H54 (cell line): ENCODE measurements around the gene ADAMTS13.

ENCODE experiments used
- DNase-seq: peaks from one replicate; pipeline ENCODE4 v3.0.0; 2011; ENCODE audit warnings: low spot score, mixed read lengths; ENCODE audit not compliant: insufficient read length
- FAIRE-seq: peaks from 3 replicates; lab custom pipeline; 2011; peaks lifted over from hg19 to GRCh38; lab: Jason Lieb, UNC
- POLR2A ChIP-seq: IDR thresholded peaks from 2 replicates; pipeline ENCODE4 v1.6.1; 2011; ENCODE audit warnings: low read depth, mild to moderate bottlenecking, low read length

The ADAMTS13 gene

GRCh38 chr9:133424187-133424586, 2.0 kb downstream of the ADAMTS13 start:
- DNase-seq, result no peak
- FAIRE-seq, result no peak
- no peak for TF ChIP-seq POLR2A

- TF ChIP-seq POLR2A, result no peak
- no peak for FAIRE-seq
Observed at GRCh38 chr9:133425049-133425632, 3.0 kb downstream of the ADAMTS13 start.

GRCh38 chr9:133426011-133426410, 3.8 kb downstream of the ADAMTS13 start:
- FAIRE-seq, result no peak

More at GRCh38 chr9:133425049-133425632, 3.0 kb downstream of the ADAMTS13 start:
- no peak for DNase-seq

GRCh38 chr9:133427658-133428348, 5.6 kb downstream of the ADAMTS13 start:
- no peak for FAIRE-seq
- no peak for DNase-seq
- TF ChIP-seq POLR2A, result no peak

More at GRCh38 chr9:133426011-133426410, 3.8 kb downstream of the ADAMTS13 start:
- DNase-seq, result no peak
- no peak for TF ChIP-seq POLR2A

- no peak for TF ChIP-seq POLR2A
- FAIRE-seq, result no peak
- DNase-seq, result no peak
Observed at GRCh38 chr9:133428617-133429101, 6.5 kb downstream of the ADAMTS13 start.

GRCh38 chr9:133429214-133429613, 7.0 kb downstream of the ADAMTS13 start:
- DNase-seq (no peak), FAIRE-seq (no peak)
- no peak for TF ChIP-seq POLR2A

- TF ChIP-seq POLR2A, result no peak
- DNase-seq (no peak), FAIRE-seq (no peak)
Observed at GRCh38 chr9:133429641-133430161, 7.5 kb downstream of the ADAMTS13 start.

- TF ChIP-seq POLR2A, result no peak
- FAIRE-seq (no peak), DNase-seq (no peak)
Observed at GRCh38 chr9:133430244-133430643, 8.1 kb downstream of the ADAMTS13 start.

- no peak for FAIRE-seq
- no peak for TF ChIP-seq POLR2A
- DNase-seq, result no peak
Observed at GRCh38 chr9:133433351-133433843, 11.2 kb downstream of the ADAMTS13 start.

- no peak for DNase-seq
- no peak for FAIRE-seq
- TF ChIP-seq POLR2A, result no peak
Observed at GRCh38 chr9:133436681-133437080, 14.5 kb downstream of the ADAMTS13 start.

GRCh38 chr9:133437753-133438531, 15.8 kb downstream of the ADAMTS13 start:
- DNase-seq (no peak), FAIRE-seq (no peak)
- TF ChIP-seq POLR2A, result no peak

GRCh38 chr9:133439337-133439736, 17.2 kb downstream of the ADAMTS13 start:
- FAIRE-seq, result no peak
- TF ChIP-seq POLR2A, result no peak
- DNase-seq, result no peak

GRCh38 chr9:133440874-133441273, 18.7 kb downstream of the ADAMTS13 start:
- no peak for TF ChIP-seq POLR2A
- DNase-seq (no peak), FAIRE-seq (no peak)

- FAIRE-seq, result no peak
- TF ChIP-seq POLR2A, result no peak
- no peak for DNase-seq
Observed at GRCh38 chr9:133441571-133441970, 19.4 kb downstream of the ADAMTS13 start.

- no peak for FAIRE-seq
- DNase-seq, result no peak
- TF ChIP-seq POLR2A, result no peak
Observed at GRCh38 chr9:133443248-133443647, 21.1 kb downstream of the ADAMTS13 start.
